A673 (cell line): ENCODE results near the gene APLP2. TPM values are rescaled to one million over a fixed set of nuclear protein-coding genes. Genes with fewer than 3 reads are reported as not detected.

ENCODE experiments used
- BruUV-seq: library from RNA; stranded (reverse); fragments of 400-500 nt; replicated peaks from 2 replicates; lab custom pipeline; 2021; lab: Mats Ljungman, UMichigan
- CTCF ChIA-PET: fragments of 300-600 bp; sonication (Branson Sonifier 250); formaldehyde crosslinking; loops from one replicate; lab custom pipeline; 2022; ENCODE audit warnings: antibody characterized with exemption; lab: Charles Lee
- POLR2A ChIA-PET: fragments of 300-600 bp; sonication (Branson Sonifier 250); formaldehyde crosslinking; loops from one replicate; lab custom pipeline; 2022; ENCODE audit warnings: antibody characterized with exemption; ENCODE audit not compliant: low non-redundant PET; lab: Charles Lee
- DNase-seq: peaks from one replicate; pipeline ENCODE4 v3.0.0-alpha.2; 2015; ENCODE audit warnings: low spot score
- H3K27ac ChIP-seq: fragments of 200-600 bp; sonication (generic); 2 replicates; pipeline ENCODE4 v1.5.1; 2016; ENCODE audit warnings: mixed run types, low read depth, mild to moderate bottlenecking, mixed read lengths, antibody characterized with exemption, low read length; ENCODE audit not compliant: poor library complexity, severe bottlenecking
- H3K27me3 ChIP-seq: fragments of 200-600 bp; sonication (generic); replicated peaks from 2 replicates; pipeline ENCODE4 v1.6.1; 2017; ENCODE audit warnings: mixed run types, low read depth, mild to moderate bottlenecking, mixed read lengths, antibody characterized with exemption, low read length; ENCODE audit not compliant: insufficient read depth, poor library complexity
- H3K36me3 ChIP-seq: fragments of 200-600 bp; sonication (generic); 2 replicates; pipeline ENCODE4 v1.6.1; 2016; ENCODE audit warnings: mixed run types, mild to moderate bottlenecking, mixed read lengths, antibody characterized with exemption, low read length; ENCODE audit not compliant: insufficient read depth, poor library complexity, severe bottlenecking
- H3K4me1 ChIP-seq: fragments of 200-600 bp; sonication (generic); 2 replicates; pipeline ENCODE4 v1.6.1; 2017; ENCODE audit warnings: mixed run types, mild to moderate bottlenecking, mixed read lengths, antibody characterized with exemption, low read length; ENCODE audit not compliant: insufficient read depth, poor library complexity, severe bottlenecking
- H3K4me3 ChIP-seq: fragments of 200-600 bp; sonication (generic); 2 replicates; pipeline ENCODE4 v1.5.1; 2016; ENCODE audit warnings: low read depth, mixed run types, mild to moderate bottlenecking, mixed read lengths, low read length; ENCODE audit not compliant: poor library complexity, severe bottlenecking
- H3K9me3 ChIP-seq: fragments of 200-600 bp; sonication (generic); 2 replicates; pipeline ENCODE4 v1.6.1; 2016; ENCODE audit warnings: mixed run types, low read depth, mild to moderate bottlenecking, mixed read lengths, antibody characterized with exemption, low read length; ENCODE audit not compliant: poor library complexity, severe bottlenecking
- CTCF ChIP-seq: fragments of 300-800, 200-600 bp; sonication (generic); conservative IDR thresholded peaks from 2 replicates; pipeline ENCODE4 v1.5.1; 2017; ENCODE audit warnings: low read depth, mild to moderate bottlenecking, antibody characterized with exemption, low read length, moderate library complexity, mixed read lengths
- EZH2 ChIP-seq: fragments of 200-600 bp; sonication (generic); IDR thresholded peaks from 2 replicates; pipeline ENCODE4 v1.6.1; 2017; ENCODE audit warnings: borderline replicate concordance, low read depth, mild to moderate bottlenecking, mixed read lengths, antibody characterized with exemption, low read length; ENCODE audit not compliant: poor library complexity, severe bottlenecking
- intact Hi-C: fragments of 100-400 bp; cut with micrococcal nuclease; formaldehyde crosslinking; loops from one replicate; pipeline ENCODE4 v1.10.0; 2022; ENCODE audit not compliant: unreplicated experiment
- total RNA-seq: library from RNA; stranded (reverse); gene quantifications from 2 replicates; pipeline ENCODE4 v1.2.3, GENCODE V29; 2021

The APLP2 gene
- total RNA-seq, 1 experiment from 2014 or later, result 175 TPM

GRCh38 chr11:130125638-130126037 lies 55.9 kb downstream of the APLP2 start:
- no TSS peak for BruUV-seq
- Histone ChIP-seq H3K4me3 (no peak overlapping the region), H3K4me1 (no peaks in the 10 kb centered on the region), H3K36me3 (peaks cover 62% of the 10 kb centered on the region), H3K9me3 (no peaks in the 10 kb centered on the region), H3K27ac (no peak overlapping the region), H3K27me3 (no peaks in the 10 kb centered on the region)
- TF ChIP-seq CTCF (no peak), EZH2 (no peak)
- ChIA-PET POLR2A (no interaction called here), CTCF (no interaction called here)
- no peak for DNase-seq
- intact Hi-C loops, result no loop called here

GRCh38 chr11:130126516-130126915 lies 56.8 kb downstream of the APLP2 start:
- CTCF ChIA-PET, result no interaction called here
- BruUV-seq, result no TSS peak
- Histone ChIP-seq H3K4me1 (no peaks in the 10 kb centered on the region), H3K27me3 (no peaks in the 10 kb centered on the region), H3K27ac (no peak overlapping the region), H3K9me3 (no peaks in the 10 kb centered on the region), H3K4me3 (no peak overlapping the region), H3K36me3 (peaks cover 66% of the 10 kb centered on the region)
- TF ChIP-seq CTCF (no peak), EZH2 (no peak)
- DNase-seq, result no peak
- POLR2A ChIA-PET, result no interaction called here
- intact Hi-C loops, result no loop called here

- no peak for DNase-seq
- POLR2A ChIA-PET, result no interaction called here
- CTCF ChIA-PET, result no interaction called here
- H3K27ac ChIP-seq, result no peak overlapping the region
- no peak overlapping the region for H3K4me3 ChIP-seq
- no peaks in the 10 kb centered on the region for H3K9me3 ChIP-seq
- intact Hi-C loops, result no loop called here
- no peaks in the 10 kb centered on the region for H3K27me3 ChIP-seq
- BruUV-seq, result no TSS peak
- no peak for TF ChIP-seq EZH2
- no peak for TF ChIP-seq CTCF
- peaks cover 62% of the 10 kb centered on the region for H3K36me3 ChIP-seq
- no peaks in the 10 kb centered on the region for H3K4me1 ChIP-seq
Observed at GRCh38 chr11:130127509-130127908, 57.8 kb downstream of the APLP2 start.
